Stimulated activated CD4-positive, alpha-beta T cell treated with anti-CD3 and anti-CD28 coated beads, Interleukin-4, amount 100 ng/mL, for 24 hours (primary cell): ENCODE measurements around the gene C1QTNF2.
A peak's percentile ranks its signal among the peaks of the same experiment; 100 is the strongest.

ENCODE experiments used
- DNase-seq: peaks from one replicate; pipeline ENCODE4 v3.0.0-alpha.2; 2020

Gene C1QTNF2, protein sequence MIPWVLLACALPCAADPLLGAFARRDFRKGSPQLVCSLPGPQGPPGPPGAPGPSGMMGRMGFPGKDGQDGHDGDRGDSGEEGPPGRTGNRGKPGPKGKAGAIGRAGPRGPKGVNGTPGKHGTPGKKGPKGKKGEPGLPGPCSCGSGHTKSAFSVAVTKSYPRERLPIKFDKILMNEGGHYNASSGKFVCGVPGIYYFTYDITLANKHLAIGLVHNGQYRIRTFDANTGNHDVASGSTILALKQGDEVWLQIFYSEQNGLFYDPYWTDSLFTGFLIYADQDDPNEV

DNA sequence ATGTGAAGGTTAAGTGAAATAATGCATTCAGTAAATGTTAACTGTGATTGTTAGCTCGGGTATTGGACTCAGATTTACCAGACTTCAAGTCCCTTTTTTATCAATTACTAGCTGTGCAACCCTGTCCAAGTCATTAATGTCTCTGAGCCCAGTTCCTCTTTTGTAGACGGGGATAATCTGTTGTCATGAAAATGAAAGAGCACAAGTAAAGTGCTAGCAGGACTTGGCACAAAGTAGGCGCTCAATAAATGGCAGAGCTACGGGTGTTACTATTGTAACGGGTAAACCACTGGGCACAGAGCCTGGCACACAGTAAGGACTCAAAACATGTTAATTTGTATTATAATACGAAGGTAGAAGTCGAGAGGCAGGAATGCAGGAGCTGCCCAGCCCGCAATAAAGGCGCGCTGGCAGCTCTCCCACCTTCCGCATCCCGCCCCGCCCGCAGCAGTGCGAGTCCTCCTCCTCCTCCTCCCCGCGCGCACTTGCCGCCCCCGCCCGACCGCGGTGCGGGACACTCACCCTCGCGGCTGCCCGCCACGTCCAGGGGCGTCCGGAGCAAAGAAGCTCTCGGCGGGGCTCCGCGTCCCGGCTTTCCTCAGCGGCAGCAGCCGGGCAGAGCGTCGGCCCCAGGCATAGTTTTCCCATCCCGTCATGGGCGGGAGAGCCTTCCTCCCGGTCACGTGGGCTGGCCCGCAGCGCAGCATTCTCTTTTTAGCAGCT lies at the start of gene C1QTNF2:
TSS of gene C1QTNF2 (minus strand) at position 637 of the 723 bp plus-strand sequence. CDS start 15,615 bp downstream, outside the sequence.
- DNase-seq: no peak

DNA sequence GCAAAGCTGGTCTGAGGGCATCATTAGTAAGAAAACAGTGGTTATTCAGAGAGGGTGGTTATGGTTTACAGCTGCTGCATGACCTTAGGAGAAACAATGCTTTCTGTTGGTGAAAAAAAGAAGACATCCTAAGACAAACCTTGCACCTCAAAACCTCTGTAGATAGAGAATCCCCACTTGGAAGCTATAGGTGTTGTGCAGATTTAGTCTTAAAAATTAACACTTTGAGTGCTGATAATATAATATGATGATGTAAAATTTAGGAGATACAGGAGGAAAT lies 49.8 kb upstream of the C1QTNF2 start:
- DNase-seq: no peak

DNA sequence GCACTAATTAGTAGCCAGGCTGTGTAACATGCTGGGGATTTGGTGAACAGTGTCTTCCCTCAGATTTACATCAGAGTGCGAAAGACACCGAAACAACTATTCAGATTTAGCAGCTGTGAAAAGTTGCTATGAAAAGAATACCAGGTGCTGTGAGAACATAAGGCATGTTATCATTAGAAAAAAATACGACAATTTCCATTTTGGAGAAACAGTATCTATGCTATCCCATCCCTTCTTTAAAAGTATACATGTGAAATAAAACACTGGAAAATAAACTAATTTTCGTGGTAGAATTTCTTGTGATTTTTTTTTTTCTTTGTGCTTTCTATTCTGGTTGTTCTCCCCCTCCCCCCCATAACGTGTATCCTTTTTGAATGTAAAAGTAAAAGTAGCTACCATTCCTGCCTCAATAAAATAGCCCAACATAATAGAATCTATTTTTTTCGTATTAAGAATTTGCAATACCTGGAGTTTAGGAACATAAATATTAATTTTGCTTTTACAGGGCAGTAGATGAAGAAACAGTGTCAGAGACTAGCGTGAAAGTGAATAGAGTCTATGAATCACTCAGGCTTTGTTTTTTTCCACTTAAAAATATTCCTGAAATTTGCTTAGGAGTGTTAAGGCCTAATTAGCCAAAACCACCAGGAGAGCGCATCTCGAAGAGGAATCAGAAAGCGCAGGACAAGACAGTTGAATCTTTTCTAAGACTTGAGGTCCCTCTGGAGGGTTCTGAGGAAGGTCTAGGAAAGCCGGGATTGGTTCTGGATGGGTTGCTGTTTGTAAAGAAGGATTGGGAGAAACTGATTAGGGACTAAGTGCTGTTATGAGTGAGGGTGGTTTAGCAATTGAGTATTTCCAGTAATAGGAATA lies 49.3 kb upstream of the C1QTNF2 start:
- DNase-seq: no peak

DNA sequence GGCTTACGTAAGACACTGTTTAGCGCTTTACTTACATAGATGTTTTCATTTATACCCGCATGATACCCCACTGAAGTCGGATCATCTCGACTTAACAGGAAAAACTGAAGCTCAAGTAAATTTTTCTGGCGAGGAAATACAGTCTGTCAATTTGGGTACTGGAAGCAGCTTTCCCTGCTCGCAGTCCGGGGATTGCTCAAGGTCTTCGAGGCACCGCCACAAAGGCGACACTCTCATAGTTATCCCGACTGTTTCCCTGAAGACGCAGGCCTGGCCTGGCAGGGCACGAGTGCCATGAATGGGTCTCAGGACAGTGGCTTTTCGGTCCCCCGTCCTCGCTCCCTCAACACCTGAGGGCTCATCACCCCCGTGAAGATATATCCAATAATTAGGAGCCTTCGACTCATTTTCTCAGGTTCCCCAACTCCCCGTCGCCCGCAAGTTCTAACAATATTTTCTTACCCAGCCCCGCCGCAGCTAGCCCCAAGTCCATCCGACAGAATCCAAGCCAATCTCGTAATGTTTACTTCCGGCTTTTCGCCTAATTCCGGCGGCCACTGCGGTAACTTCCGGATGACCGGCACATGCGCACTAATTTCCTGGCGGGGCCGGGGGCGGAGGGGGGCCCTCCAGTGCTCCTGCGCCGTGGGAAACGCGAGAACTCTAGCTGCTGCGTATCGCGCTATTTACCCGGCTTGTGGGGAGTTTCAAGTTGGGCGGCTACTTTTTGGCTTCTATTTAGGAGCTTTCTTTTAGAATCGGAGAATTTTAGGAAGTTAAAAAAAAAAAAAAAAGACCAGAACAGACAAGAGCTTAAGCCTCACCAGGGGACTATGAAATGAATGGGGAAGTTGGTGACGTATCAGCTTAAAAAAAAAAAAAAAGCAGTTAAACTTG lies 48.4 kb upstream of the C1QTNF2 start, which contains the start of gene SLU7:
TSS of gene SLU7 (minus strand) at position 521 of the 897 bp plus-strand sequence. CDS start 3,787 bp downstream, outside the sequence.
- peak; percentile 96 for DNase-seq

DNA sequence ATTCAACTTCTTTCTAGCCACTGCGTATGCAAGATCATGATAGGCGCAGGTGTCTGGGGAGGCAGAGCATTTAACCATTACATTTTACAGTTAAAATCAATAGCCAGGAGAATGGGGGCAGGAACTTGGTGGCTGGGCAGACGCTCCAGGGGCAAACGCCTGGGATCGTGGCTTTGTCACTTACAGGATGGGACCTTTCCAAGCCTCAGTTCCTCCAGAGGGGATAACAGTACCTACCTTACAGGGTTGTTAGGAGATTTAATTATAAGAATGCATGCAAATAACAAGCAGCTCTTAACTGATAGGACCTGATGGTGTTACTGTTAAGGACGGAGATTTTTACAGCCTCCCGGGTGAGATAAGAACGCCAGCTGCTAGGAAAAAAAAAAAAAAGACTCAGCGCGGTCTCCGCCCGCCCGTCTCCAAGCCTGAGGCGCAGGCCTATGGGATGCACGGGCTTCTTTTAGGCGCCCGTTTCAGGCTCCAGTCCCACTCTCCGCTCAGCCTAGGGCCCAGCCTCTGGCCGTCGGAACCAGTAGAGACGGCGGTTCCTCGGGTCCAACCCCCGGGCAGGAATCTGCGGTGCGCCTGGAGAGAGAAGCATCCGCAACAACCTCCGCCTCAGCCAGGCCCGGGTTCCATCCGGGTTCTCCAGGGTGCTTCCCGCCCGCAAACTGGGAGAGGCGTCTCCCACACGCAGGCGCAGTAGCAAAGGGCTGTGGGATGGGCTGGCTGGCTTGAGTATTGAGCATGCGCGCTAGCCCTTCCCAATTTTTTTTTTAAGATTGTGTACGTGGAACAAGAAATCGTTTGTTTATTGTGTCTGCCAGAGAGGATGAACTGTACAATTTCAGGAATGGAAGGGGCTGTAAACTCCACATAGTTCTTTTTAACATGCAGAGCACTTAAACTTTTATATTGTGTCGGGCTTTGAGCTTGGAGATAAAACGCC lies 29.3 kb upstream of the C1QTNF2 start, which contains the start of gene FAM200C:
TSS of gene FAM200C (minus strand) at position 653 of the 952 bp plus-strand sequence. CDS start 4,564 bp downstream, outside the sequence.
- peak; percentile 77 for DNase-seq

DNA sequence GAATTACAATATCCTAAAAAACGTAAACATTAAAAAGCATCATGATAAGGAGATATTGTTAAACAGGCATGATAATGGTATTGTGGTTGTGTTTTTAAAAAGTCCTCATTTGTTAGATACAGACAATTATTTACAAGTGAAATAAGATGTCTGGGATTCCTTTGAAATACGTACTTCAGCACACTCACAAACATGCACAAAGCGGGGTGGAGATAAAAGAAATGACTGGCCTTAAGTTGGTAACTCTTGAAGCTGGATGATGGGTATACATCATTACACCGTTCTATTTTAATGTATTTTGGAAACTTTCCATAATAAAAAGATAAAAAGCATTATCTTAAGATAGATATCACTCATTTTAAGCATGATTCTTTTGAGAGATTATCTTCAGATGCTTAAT lies 28.4 kb upstream of the C1QTNF2 start:
- DNase-seq: no peak

DNA sequence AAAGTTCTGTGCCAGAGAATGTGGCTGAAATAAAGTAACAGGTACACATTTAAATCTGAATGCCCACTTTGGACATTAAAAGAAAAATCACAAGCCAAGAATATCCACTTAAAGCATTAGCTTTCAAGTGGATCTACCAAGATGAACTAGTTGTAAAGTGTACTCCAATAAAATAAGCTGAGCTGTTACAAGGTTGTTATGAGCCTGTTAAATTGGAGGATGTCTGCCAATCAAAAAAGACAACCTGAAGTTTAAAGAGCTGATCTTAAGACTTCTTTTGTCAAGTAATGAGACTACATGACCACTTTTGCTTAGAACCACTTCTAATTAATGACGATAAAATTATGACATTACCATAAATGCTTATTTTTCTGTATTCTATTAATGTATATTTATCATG lies 27.1 kb upstream of the C1QTNF2 start:
- no peak for DNase-seq

DNA sequence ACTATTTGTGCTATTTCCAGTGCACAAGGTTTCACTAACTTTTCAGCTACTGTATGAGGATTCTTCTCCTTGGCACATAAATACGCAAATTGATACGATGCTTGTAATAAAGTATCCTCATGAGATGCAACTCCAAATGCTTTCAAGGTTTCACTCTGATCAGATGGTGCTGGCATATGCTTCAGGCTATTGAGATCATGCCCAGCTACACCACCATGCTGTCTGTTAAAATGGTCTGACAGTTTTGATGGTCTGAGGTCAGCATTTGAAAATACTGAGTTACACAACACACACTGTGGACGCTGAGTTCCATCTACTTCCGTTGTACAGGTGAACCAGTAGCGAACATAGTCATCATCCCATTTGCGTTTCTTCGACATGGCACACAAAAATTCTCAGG lies 24.7 kb upstream of the C1QTNF2 start:
- DNase-seq: no peak

DNA sequence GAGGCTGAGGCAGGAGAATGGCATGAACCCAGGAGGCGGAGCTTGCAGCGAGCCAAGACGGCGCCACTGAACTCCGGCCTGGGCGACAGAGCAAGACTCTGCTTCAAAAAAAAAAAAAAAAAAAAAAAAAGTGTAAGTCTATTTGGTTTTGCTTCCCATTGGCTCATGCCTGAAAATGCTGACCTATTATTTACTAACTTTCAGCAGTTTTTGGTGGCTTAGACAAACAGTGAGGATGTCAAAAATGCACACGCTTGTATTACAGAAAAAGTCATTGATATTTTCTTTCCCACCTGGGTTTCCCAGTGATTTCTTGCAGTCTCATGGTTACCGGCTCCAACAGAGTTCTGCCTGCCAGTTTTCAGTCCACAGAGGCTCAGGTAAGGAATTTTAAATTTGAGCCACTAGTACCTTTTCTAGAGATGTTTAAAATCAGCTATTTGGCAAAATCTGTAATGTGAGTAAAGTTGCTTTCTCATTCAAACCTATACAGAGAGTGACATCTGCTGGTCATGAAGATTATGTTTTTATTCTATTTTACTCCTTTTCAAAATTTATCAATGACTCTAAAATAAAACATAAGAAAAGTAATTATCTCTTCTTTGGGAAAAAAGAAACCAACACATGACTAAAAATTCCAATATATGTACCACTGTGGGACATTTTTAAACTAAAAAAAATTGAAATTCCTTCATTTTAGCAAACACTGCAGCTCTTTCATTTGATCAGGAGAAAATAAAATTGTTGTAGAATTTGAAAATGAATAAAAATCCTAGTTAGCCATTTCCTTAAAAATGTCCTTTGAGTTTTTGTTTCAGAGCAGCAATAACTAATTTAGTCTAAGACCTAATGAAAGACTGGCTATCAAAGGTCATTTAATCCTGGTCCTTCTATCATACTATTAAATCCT lies 20.6 kb upstream of the C1QTNF2 start:
- DNase-seq: no peak

DNA sequence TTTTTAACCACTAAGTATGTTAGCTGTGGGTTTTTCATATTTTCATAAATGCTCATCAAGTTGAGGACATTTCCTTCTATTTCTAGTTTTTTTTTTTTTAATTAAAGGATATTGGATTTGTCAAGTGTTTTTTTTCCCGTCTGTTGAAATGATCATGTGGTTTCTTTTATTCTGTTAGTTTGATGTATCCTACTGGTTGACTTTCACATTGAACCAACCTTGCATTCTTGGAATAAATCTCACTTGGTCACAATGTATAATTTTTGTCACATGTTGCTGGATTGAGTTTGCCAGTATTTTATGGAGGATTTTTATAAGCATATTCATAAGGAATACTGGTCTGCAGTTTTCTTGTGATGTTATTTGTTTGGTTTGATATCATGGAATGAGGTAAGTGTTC lies 17.0 kb upstream of the C1QTNF2 start:
- DNase-seq: no peak

DNA sequence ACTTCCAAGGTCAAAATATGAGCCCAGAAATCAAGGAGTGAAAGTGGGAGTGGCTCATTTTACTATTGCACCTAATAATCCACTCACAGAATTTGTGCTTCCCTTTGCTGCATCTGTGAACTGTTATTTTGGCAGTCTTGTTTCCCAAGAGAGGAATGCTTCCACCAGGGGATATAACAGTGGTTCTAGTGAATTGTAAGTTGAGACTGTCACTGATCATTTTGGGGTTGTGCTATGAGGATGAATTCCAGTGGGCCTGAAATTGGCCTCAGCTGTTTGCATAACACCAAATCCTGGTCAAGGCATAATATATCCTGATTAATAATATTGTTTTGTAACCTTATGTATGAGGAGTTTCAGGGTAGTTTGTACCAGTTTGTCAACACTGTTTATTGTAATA lies 15.1 kb upstream of the C1QTNF2 start:
- no peak for DNase-seq

DNA sequence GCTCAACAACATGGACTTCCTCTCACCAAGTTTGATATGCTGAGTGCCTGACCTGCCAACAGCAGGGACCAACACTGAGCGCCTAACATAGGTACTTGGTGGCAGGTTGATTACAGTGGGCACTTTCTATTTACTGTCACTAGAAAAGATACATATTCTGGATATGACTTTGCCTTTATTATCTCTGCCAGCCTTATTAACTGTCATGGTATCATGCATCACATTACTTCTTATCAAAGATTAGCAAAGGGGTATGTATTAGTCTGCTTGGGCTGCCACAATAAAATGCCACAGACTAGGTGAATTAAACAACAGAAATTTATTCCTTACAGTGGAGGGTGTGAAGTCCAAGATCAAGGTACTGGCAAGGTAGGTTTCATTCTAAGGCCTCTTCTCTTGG lies 14.3 kb upstream of the C1QTNF2 start:
- DNase-seq: no peak

DNA sequence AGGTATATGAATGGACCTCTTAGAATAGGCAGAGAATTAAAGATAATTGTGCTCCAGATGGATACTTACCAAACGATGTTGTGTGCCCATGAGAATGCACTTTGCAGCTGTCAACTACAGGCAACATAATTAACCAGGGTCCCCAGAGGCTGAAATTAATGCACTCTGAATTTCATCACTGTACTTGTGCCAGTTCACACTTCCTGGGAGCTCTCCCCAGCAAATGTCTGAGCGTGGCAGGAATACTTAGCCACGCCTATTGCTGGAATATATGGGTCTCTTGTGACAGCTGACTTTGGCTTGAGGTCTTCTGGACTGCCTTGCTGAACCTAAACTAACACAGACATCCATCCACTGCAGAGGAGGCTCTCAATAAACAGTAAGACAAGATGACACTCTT lies 11.9 kb upstream of the C1QTNF2 start:
- DNase-seq: no peak

DNA sequence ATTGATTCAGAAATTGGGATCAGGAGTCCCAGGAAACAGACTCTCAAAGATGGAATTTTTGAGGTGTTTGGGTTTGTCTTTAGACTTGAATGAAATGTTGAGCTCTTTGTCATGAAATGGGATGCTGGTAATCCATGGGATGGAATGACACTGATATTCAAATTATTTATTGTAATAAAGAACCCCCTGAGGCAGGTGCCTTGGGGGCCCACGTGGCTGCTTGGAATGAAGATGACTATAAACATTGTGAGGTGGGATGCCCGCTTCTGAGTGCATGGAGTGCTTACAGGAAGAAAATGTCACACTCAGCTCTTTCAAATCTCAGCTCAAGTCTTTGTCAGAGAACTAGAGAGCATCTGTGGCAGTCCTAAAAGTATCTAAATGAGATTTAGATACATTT lies 9.6 kb upstream of the C1QTNF2 start:
- DNase-seq: no peak

DNA sequence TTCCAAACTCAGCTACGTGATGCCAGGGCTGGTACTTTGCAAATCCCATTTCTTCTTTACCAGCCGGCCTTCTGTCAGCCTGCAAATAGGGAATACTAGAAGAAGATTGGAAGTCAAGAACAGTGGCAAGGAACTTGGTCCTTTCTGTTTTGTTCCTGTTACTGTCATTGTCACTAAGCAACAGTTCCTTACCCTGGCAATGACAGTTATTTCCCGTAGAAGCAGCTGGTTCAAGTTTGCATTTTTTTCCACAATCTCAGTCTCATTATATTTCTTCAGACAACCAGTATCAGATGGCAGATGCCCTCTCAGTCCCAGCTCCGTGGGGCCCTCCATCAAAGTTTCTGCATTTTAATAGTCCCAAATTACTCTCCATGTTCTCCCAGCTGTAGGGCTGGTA lies 9.1 kb upstream of the C1QTNF2 start:
- no peak for DNase-seq

DNA sequence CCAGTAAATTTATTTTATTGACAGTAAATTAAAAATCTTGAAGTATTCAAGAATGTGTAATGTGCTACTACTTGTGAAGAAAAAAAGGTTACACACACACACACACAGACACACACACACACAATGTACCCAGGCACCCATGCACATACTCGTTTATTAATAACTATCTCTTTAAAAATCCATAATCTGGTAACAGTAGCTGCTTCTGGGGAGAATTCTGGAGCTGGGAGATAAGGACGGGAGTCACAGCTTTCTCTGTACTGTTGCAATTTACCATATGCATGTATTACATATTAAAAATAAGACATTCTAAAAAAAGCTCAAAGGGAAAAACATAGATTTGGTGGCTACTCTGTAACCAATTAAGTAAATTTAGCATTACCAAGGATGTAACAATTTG lies 7.9 kb upstream of the C1QTNF2 start:
- no peak for DNase-seq

DNA sequence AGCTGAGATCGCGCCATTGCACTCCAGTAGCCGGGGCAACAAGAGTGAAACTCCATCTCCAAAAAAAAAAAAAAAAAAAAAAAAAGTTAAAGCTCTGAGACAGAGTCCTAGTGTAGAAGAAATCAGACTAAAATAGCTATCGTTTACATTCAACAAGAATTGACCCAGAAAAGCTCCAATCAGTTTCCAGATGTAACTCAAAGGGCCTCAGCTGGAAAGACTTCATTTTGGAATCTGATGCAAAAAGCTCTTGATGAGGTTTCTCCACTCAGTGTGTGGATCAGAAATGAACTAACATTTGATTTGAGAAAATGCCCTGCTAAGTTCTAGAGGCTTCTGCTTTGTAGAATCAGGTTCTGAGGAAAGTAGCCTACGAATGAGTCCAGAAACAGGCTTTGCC lies 7.2 kb upstream of the C1QTNF2 start:
- no peak for DNase-seq

DNA sequence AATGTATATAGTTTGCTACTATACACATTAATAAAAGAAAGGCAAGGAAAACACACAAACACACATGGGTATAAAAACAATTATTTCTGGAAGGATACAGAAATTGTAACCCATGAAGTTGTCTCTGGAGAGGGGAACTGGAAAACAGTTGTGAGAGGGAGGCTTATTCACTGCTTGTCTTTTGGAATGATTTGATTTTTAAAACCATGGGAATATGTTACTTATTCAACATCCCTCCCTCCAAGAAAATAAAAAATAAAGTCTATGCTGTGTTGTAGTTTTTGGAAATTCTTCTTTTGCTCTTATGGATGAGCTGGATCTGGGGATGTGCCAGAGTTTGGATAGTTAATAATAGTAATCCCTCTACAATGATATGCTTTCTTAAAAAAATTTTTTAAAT lies 6.0 kb upstream of the C1QTNF2 start:
- DNase-seq: no peak

DNA sequence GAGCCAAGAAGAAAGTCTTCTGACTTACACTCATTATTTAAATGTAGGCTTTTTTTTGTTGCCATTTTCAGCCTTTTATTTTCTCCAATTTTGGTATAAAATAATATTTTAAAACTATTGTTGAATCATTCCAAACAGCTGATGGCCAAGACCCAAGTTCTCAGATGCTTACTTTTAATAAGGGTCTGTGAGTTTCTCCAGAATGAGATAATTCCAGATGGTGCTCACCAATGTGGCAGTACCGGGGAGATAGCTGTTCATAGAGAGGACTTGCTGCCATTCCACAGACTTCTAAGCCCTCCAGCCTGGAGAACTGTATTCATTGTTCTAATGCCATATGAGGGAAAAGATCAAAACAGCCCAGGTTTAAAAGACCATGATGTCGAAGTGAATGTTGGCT lies 5.3 kb upstream of the C1QTNF2 start:
- DNase-seq: no peak

DNA sequence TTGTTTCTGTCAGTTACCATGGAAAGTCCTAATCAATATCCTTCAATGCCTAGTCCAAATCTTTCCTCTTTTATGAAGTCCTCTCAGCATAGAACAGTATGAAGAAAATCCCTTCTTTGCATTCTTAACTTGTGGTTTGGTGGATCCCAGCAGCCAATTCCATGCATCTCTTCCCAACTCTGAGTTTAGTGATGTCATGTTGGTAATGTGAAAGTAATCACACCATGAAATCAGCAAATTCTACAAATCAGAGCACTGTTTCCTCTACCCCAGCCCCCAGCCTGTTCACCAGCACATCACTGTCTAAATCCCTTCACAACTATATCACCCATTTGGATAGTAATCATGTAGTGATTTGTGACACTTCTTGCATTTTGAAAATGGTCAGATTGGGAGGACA lies 4.7 kb upstream of the C1QTNF2 start:
- DNase-seq: no peak
